H1 (cell line): ENCODE results near the gene TMEM181. TPM values are rescaled to one million over a fixed set of nuclear protein-coding genes. Genes with fewer than 3 reads are reported as not detected.

Experiments used
- CTCF ChIA-PET: fragments of 300-600 bp; sonication (Branson Sonifier 250); formaldehyde crosslinking; loops from one replicate; lab custom pipeline; 2021; ENCODE audit not compliant: partially characterized antibody; lab: Charles Lee
- POLR2A ChIA-PET: fragments of 300-600 bp; sonication (Branson Sonifier 250); formaldehyde crosslinking; loops from one replicate; lab custom pipeline; 2021; ENCODE audit warnings: inconsistent platforms; ENCODE audit not compliant: partially characterized antibody; lab: Charles Lee
- DNase-seq, 2 experiments: peaks; one replicate each; pipeline versions ENCODE4 v3.0.0 to v3.0.0-alpha.2; 2010 to 2022; ENCODE audit warnings: low spot score in 2 of 2, low read depth in 1 of 2, mixed read lengths in 1 of 2
- FAIRE-seq: peaks from 2 replicates; lab custom pipeline; 2011; peaks lifted over from hg19 to GRCh38; lab: Jason Lieb, UNC
- H2AFZ ChIP-seq: 2 replicates; pipeline ENCODE4 v1.8.1; 2012; ENCODE audit warnings: low read length, inconsistent platforms
- H2AK5ac ChIP-seq: 2 replicates; pipeline ENCODE4 v1.6.1; 2013; ENCODE audit warnings: low read depth, low read length
- H2BK120ac ChIP-seq: replicated peaks from 2 replicates; pipeline ENCODE3; 2013; ENCODE audit warnings: low read depth, low read length, inconsistent platforms
- H2BK12ac ChIP-seq: 2 replicates; pipeline ENCODE4 v1.6.1; 2013; ENCODE audit warnings: low read depth, low read length
- H2BK15ac ChIP-seq: 2 replicates; pipeline ENCODE4 v1.6.1; 2013; ENCODE audit warnings: low read length
- H2BK20ac ChIP-seq: 2 replicates; pipeline ENCODE4 v1.6.1; 2013; ENCODE audit warnings: low read length
- H2BK5ac ChIP-seq: 2 replicates; pipeline ENCODE4 v1.6.1; 2013; ENCODE audit warnings: low read depth, low read length
- H3K14ac ChIP-seq: 2 replicates; pipeline ENCODE4 v1.6.1; 2013; ENCODE audit warnings: inconsistent platforms; ENCODE audit not compliant: insufficient read length
- H3K18ac ChIP-seq: 2 replicates; pipeline ENCODE4 v1.6.1; 2013; ENCODE audit warnings: low read length; ENCODE audit errors: extremely low read depth
- H3K23ac ChIP-seq: 2 replicates; pipeline ENCODE4 v1.6.1; 2013; ENCODE audit warnings: inconsistent platforms; ENCODE audit not compliant: insufficient read length
- H3K23me2 ChIP-seq: 2 replicates; pipeline ENCODE4 v1.6.1; 2013; ENCODE audit warnings: low read depth, low read length
- H3K27ac ChIP-seq: 2 replicates; pipeline ENCODE4 v1.6.1; 2011; ENCODE audit warnings: low read depth, low read length, inconsistent platforms
- H3K27me3 ChIP-seq, 4 experiments: replicated peaks in 1 of 4; 1 replicate in 1 of 4; 2 replicates in 3 of 4; pipeline versions ENCODE4 v1.6.1 to v1.8.1; 2011 to 2013; ENCODE audit warnings: low read length in 3 of 4, mild to moderate bottlenecking in 3 of 4, inconsistent platforms in 2 of 4, mixed read lengths in 2 of 4, moderate library complexity in 1 of 4; ENCODE audit not compliant: control insufficient read depth in 3 of 4, insufficient read depth in 3 of 4; ENCODE audit errors: extremely low read depth in 1 of 4
- H3K36me3 ChIP-seq, 4 experiments: 2 replicates each; pipeline versions ENCODE4 v1.6.1 to v1.8.1; 2011 to 2013; ENCODE audit warnings: mild to moderate bottlenecking in 4 of 4, low read length in 3 of 4, moderate library complexity in 2 of 4, control low read depth in 1 of 4, inconsistent platforms in 1 of 4; ENCODE audit not compliant: insufficient read depth in 4 of 4, control insufficient read depth in 2 of 4
- H3K4ac ChIP-seq: replicated peaks from 2 replicates; pipeline ENCODE3; 2013; ENCODE audit warnings: low read length, low read depth, mixed read lengths, inconsistent platforms; ENCODE audit not compliant: insufficient read length
- H3K4me1 ChIP-seq, 4 experiments: replicated peaks in 1 of 4; 1 replicate in 1 of 4; 2 replicates in 3 of 4; pipeline versions ENCODE4 v1.6.1 to v1.8.1; 2011 to 2013; ENCODE audit warnings: low read length in 3 of 4, inconsistent platforms in 2 of 4, mixed read lengths in 1 of 4; ENCODE audit not compliant: insufficient read depth in 4 of 4, control insufficient read depth in 3 of 4
- H3K4me2 ChIP-seq, 2 experiments: 2 replicates each; pipeline versions ENCODE4 v1.6.1 to v1.8.1; 2011 to 2013; ENCODE audit warnings: low read depth in 2 of 2, low read length in 2 of 2, control low read depth in 1 of 2, inconsistent platforms in 1 of 2, mild to moderate bottlenecking in 1 of 2; ENCODE audit not compliant: insufficient read depth in 1 of 2
- H3K4me3 ChIP-seq, 4 experiments: fragments of 200-600, 300-600 bp in 1 of 4; sonication (generic), shearing (Covaris generic), sonication (Bioruptor Twin) in 1 of 4; 2 replicates each; pipeline versions ENCODE4 v1.5.1 to v1.8.1; 2011 to 2016; ENCODE audit warnings: low read length in 4 of 4, low read depth in 3 of 4, control low read depth in 2 of 4, inconsistent platforms in 2 of 4, mild to moderate bottlenecking in 2 of 4, mixed read lengths in 1 of 4, moderate library complexity in 1 of 4; ENCODE audit not compliant: insufficient read depth in 2 of 4; ENCODE audit errors: extremely low read depth in 1 of 4
- H3K56ac ChIP-seq: replicated peaks from 2 replicates; pipeline ENCODE3; 2013; ENCODE audit warnings: low read depth, mild to moderate bottlenecking, mixed read lengths, low read length, inconsistent platforms; ENCODE audit not compliant: insufficient read length
- H3K79me1 ChIP-seq: 2 replicates; pipeline ENCODE4 v1.6.1; 2013; ENCODE audit warnings: low read depth, low read length, control low read depth
- H3K79me2 ChIP-seq, 2 experiments: 2 replicates each; pipeline versions ENCODE4 v1.6.1 to v1.8.1; 2012 to 2013; ENCODE audit warnings: low read length in 2 of 2, mild to moderate bottlenecking in 2 of 2, inconsistent platforms in 1 of 2; ENCODE audit not compliant: insufficient read depth in 2 of 2, control insufficient read depth in 1 of 2
- H3K9ac ChIP-seq, 4 experiments: replicated peaks in 1 of 4; 1 replicate in 1 of 4; 2 replicates in 3 of 4; pipeline versions ENCODE4 v1.6.1 to v1.8.1; 2011 to 2013; ENCODE audit warnings: low read depth in 3 of 4, low read length in 3 of 4, control low read depth in 2 of 4, mild to moderate bottlenecking in 2 of 4, moderate library complexity in 2 of 4, inconsistent platforms in 1 of 4; ENCODE audit errors: extremely low read depth in 1 of 4
- H3K9me3 ChIP-seq, 2 experiments: 2 replicates each; pipeline versions ENCODE4 v1.6.1 to v1.8.1; 2012 to 2013; ENCODE audit warnings: mild to moderate bottlenecking in 2 of 2, moderate library complexity in 2 of 2, control low read depth in 1 of 2, inconsistent platforms in 1 of 2, low read depth in 1 of 2, low read length in 1 of 2, mixed read lengths in 1 of 2; ENCODE audit not compliant: insufficient read depth in 2 of 2
- H4K20me1 ChIP-seq, 2 experiments: replicated peaks in 1 of 2; 2 replicates each; pipeline versions ENCODE3 to v1.8.1; 2011 to 2013; ENCODE audit warnings: inconsistent platforms in 2 of 2, low read length in 2 of 2, mild to moderate bottlenecking in 1 of 2; ENCODE audit not compliant: insufficient read depth in 2 of 2, control insufficient read depth in 1 of 2
- H4K5ac ChIP-seq: 2 replicates; pipeline ENCODE4 v1.6.1; 2013; ENCODE audit warnings: low read length, low read depth, mixed read lengths, inconsistent platforms; ENCODE audit not compliant: insufficient read length
- H4K8ac ChIP-seq: 2 replicates; pipeline ENCODE4 v1.8.0; 2013; ENCODE audit warnings: mild to moderate bottlenecking, moderate library complexity, low read length, inconsistent platforms; ENCODE audit not compliant: insufficient read depth; ENCODE audit errors: extremely low read depth
- H4K91ac ChIP-seq: replicated peaks from 2 replicates; pipeline ENCODE3; 2013; ENCODE audit warnings: low read length, mixed read lengths, inconsistent platforms; ENCODE audit not compliant: insufficient read length
- ASH2L ChIP-seq: fragments of 200-600, 300-600 bp; sonication (generic); IDR thresholded peaks from one replicate; pipeline ENCODE4 v1.7.1; 2017; ENCODE audit warnings: low read length
- CHD1 ChIP-seq: IDR thresholded peaks from 2 replicates; pipeline ENCODE4 v1.6.1; 2012; ENCODE audit warnings: low read depth, low read length, improper control_type of control experiment
- CREB1 ChIP-seq: IDR thresholded peaks from 2 replicates; pipeline ENCODE4 v1.6.1; 2012; ENCODE audit warnings: inconsistent platforms
- CTBP2 ChIP-seq: IDR thresholded peaks from 2 replicates; pipeline ENCODE4 v1.7.0; 2011; ENCODE audit warnings: borderline replicate concordance, mild to moderate bottlenecking, moderate library complexity, mixed read lengths, low read length; ENCODE audit not compliant: insufficient read depth, insufficient read length
- JUND ChIP-seq: IDR thresholded peaks from 2 replicates; pipeline ENCODE4 v1.6.1; 2011; ENCODE audit warnings: mild to moderate bottlenecking, improper control_type of control experiment, low read length
- PHF8 ChIP-seq: fragments of 200-600 bp; sonication (generic); conservative IDR thresholded peaks from 2 replicates; pipeline ENCODE4 v1.7.1; 2012; ENCODE audit warnings: low read depth, mild to moderate bottlenecking, inconsistent platforms, low read length, moderate library complexity
- RBBP5 ChIP-seq: IDR thresholded peaks from 2 replicates; pipeline ENCODE4 v1.7.1; 2012; ENCODE audit warnings: low read depth, mild to moderate bottlenecking, inconsistent platforms, low read length, moderate library complexity, borderline replicate concordance
- SAP30 ChIP-seq: fragments of 300-600 bp; sonication (generic); IDR thresholded peaks from 2 replicates; pipeline ENCODE4 v1.7.1; 2012; ENCODE audit warnings: low read length, moderate library complexity, mild to moderate bottlenecking, inconsistent platforms; ENCODE audit not compliant: insufficient read depth, insufficient replicate concordance
- SIN3A ChIP-seq, 2 experiments: IDR thresholded peaks in 1 of 2; conservative IDR thresholded peaks in 1 of 2; 2 replicates each; pipeline ENCODE4 v1.6.1; 2011 to 2012; ENCODE audit warnings: low read length in 2 of 2, improper control_type of control experiment in 1 of 2, low read depth in 1 of 2, mild to moderate bottlenecking in 1 of 2
- SP1 ChIP-seq: IDR thresholded peaks from 2 replicates; pipeline ENCODE4 v1.6.1; 2011; ENCODE audit warnings: low read depth, low read length
- TAF7 ChIP-seq: optimal IDR thresholded peaks from 2 replicates; pipeline ENCODE3; 2011; ENCODE audit warnings: low read depth, mild to moderate bottlenecking, inconsistent platforms, low read length, moderate library complexity, borderline replicate concordance
- USF2 ChIP-seq: IDR thresholded peaks from 2 replicates; pipeline ENCODE4 v1.6.1; 2011; ENCODE audit warnings: low read length, improper control_type of control experiment
- WGBS, 2 experiments: shearing (Covaris generic) in 1 of 2; methylation state at CpG; one replicate each; pipeline versions ENCODE4 v1.1.6 to v1.1.7; 2013 to 2015; ENCODE audit warnings: low lambda C conversion rate in 2 of 2, mixed read lengths in 2 of 2, inconsistent platforms in 1 of 2, low coverage in 1 of 2, missing lambda C conversion rate in 1 of 2; ENCODE audit not compliant: insufficient replicate concordance in 2 of 2, insufficient coverage in 1 of 2, insufficient read length in 1 of 2; ENCODE audit errors: extremely low coverage in 1 of 2, missing lambda C conversion rate in 1 of 2; 5-methylcytosine and 5-hydroxymethylcytosine counted together
- polyA plus RNA-seq, 7 experiments: library from polyadenylated mRNA; depleted of rRNA in 3 of 7; stranded (reverse) in 5 of 7; unstranded in 2 of 7; fragments of >200 nt in 5 of 7; fragments of 200-250 nt in 2 of 7; gene quantifications; 1 replicate in 5 of 7; 2 replicates in 1 of 7; 4 replicates in 1 of 7; pipeline versions ENCODE4 v1.2.1 to v1.2.3, GENCODE V29; 2011 to 2013; ENCODE audit warnings: missing spikeins in 2 of 7, mixed read lengths in 2 of 7
- total RNA-seq: library from RNA; stranded (reverse); fragmentation: NEBNext Ultra II Directional; extraction: Animal tissue kit (Norgen Biotek cat#: 25700); gene quantifications from 2 replicates; pipeline ENCODE4 v1.2.1, GENCODE V29; 2021

Gene TMEM181
- total and polyA plus RNA-seq, 2 of the 8 experiments (the other 6 are each of a cell fraction or from before 2014, with no cell fraction given) = 8.6 to 19.0 TPM

- Histone ChIP-seq H2AK5ac (no peak overlapping the region), H3K4me3 (no peak overlapping the region), H4K91ac (no peak overlapping the region), H2BK12ac (no peak overlapping the region), H2AFZ (no peak overlapping the region), H3K27ac (no peak overlapping the region), H4K8ac (no peak overlapping the region), H3K23me2 (no peaks in the 10 kb centered on the region; the same call in 1 of the 2 replicates), H2BK15ac (no peak overlapping the region), H3K36me3 (peaks cover 0 to 2% (median 0%) of the 10 kb centered on the region in 4 experiments; a peak in 2 of 8 replicates), H3K79me2 (peaks cover 0 to 82% of the 10 kb centered on the region in 2 experiments; a peak in 3 of 4 replicates), H3K56ac (no peak overlapping the region), H3K27me3 (no peaks in the 10 kb centered on the region), H4K5ac (no peak overlapping the region), H4K20me1 (peaks cover 22 to 40% of the 10 kb centered on the region in 2 experiments), H3K4me1 (peaks cover 0 to 8% (median 4%) of the 10 kb centered on the region in 4 experiments; a peak in 4 of 7 replicates), H3K9ac (no peak overlapping the region), H3K79me1 (peaks cover 40% of the 10 kb centered on the region), H2BK5ac (no peak overlapping the region), H3K18ac (no peak overlapping the region), H3K4ac (no peak overlapping the region), H3K14ac (no peak overlapping the region), H3K23ac (no peak overlapping the region), H3K9me3 (no peaks in the 10 kb centered on the region), H2BK20ac (no peak overlapping the region), H3K4me2 (no peak overlapping the region), H2BK120ac (no peak overlapping the region)
- ChIA-PET POLR2A (interaction anchor here (0.7 kb wide), 1 partner anchor 17 kb away, joined by 5 read pairs; no protein-coding TSS in a partner anchor), CTCF (interaction anchor here (0.7 to 1.0 kb wide), 2 partner anchors 27 to 535 kb away, joined by 3 read pairs; no protein-coding TSS in a partner anchor)
- WGBS, 2 experiments = 85% methylated on average over 3 of the region's 3 CpGs; no CpG with 5 or more reads in 1 of the 2 experiments
- DNase-seq (no peak), FAIRE-seq (no peak)
- TF ChIP-seq PHF8 (no peak), SIN3A (conservative IDR thresholded peaks at IDR 0.05 in 1 of 2, IDR thresholded peaks at IDR 0.05 in 1 of 2; ENCODE audit: low read depth in 1 of 2, low read length in 2 of 2) (no peak), CREB1 (no peak), ASH2L (no peak), JUND (no peak), CTBP2 (no peak), CHD1 (no peak), SAP30 (no peak), TAF7 (no peak), RBBP5 (no peak), USF2 (no peak), SP1 (no peak)
These were observed 10.7 kb downstream of the TMEM181 start for GRCh38 chr6:158570681-158570962.
